ENCODE results near the gene MAP4K1.
"Not testable (repeated sequence)": the region's sequence is repeated elsewhere in the genome, so short reads cannot be mapped to it uniquely, and the experiment has no call there.

MAP4K1 gene

GRCh38 chr19:38650911-38651584 is 33.3 kb upstream of the MAP4K1 start:
- no peak for DNase-seq

DNA sequence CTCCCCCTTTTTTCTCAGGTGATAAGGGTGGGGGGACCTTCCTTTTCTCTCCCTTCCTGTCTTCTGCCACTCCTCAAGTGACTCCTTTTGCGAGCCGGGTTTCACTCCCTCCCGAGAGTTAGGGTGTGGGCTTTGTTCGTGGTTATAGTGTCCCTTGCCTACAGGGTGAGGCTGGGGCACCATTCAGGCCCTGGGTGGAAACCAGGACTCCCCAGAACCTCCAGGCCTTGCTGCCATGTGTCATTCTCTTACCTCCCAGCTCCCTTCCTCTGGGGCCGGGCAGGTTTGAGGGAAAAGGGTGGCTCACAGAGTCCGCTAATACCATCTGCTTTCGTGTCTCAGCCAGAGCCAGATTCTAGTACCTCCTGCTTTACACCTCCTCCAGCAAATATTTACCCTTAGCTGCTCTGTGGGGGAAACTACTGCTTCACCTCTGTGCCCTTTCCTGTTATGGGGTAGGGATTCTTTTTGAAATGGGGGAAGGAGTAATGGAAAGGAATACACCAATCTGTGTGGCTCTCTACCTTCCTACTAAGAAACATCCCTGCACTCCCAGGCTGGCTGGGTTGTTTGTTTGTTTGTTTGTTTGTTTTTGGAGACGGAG is 32.5 kb upstream of the MAP4K1 start:
- DNase-seq = no peak

DNA sequence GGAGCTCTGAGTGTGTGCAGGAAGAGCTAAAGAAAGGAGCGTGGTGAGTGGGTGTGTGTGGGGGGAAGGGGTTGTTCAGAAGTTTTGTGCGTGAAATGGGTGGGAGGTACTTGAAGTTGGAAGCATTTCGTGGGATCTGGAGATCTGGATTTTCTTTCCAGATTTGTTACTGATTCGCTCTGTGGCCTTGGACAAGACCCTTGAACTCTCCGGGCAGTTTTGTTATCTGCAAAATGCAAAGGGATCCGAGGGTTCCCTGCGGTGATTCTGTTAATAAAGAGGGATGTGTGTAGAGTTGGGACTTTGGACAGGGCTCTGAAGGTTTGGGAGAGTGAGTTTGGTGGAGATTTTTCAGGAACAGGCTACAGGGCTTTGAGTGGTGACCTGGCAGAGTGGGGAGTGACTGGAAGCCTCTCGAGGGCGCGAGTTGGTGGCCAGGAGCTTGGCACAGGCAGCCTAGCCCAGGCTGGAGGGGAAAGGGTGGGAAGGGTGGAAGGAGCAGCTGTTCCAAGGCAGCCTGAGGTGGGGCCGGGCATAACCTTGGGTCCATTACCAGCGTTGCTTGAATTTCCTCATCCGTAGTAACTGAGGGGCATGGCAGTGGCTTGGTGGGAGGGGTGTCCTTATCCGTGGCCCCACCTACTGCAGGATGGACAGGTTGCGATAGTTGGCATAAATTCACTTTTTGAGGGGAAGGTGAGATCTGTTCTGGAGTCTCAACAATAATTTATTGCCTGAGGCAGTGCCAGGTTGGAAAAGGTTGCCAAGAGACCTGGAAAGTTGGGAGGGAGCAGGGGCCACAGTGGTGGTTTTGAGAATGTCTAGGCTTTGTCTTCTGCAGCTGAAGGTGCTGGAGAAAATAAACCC is 31.8 kb upstream of the MAP4K1 start:
- DNase-seq = no peak

GRCh38 chr19:38648769-38649304 is 31.1 kb upstream of the MAP4K1 start:
- DNase-seq = no peak

DNA sequence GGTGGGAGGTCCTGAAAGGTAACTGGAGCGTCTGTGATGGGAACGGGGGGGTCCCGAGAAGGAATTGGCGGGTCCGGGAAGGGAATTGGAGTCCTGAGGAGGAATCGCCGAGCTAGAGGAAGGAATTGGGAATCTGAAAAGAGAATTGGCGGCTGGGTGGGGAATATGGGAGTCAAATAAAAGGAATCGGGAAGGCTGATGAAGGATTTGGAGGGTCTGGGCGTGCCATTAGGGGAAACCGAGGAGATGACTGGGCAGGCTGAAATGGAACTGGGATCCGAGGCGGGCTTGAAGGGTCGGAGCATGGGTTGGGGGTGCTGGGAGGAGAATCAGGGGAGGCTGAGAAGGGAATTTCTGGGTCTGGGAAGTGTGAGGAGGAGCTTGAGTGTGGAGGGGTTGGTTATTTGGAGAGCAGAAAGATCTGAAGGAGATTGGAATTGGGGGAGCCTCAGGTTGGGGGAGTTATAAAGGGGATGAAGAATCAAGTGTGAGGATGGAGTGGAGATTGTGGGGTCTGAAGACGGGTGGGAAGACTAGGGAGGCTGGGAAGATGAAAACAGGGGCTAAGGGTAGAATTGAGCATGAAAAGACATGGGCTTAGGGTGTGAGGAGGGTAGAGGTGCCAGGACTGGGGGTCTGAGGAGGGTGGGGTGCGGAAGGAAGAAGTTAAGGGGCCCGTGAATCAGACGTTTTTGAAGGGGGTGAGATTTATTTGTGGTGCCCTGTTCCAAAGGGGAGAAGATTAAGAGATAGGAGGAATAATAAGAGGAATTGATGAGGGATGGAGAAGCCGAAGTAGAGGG is 30.4 kb upstream of the MAP4K1 start:
- no peak for DNase-seq

- peak; percentile 100 for DNase-seq
Measured at GRCh38 chr19:38647368-38647965, 29.7 kb upstream of the MAP4K1 start, which contains the start of gene ACTN4. Gene ACTN4, plus strand, starts transcription at chr19:38647649. Its CDS starts 97 bp downstream, at chr19:38647746.

GRCh38 chr19:38644719-38645118 is 27.0 kb upstream of the MAP4K1 start:
- DNase-seq = no peak

DNA sequence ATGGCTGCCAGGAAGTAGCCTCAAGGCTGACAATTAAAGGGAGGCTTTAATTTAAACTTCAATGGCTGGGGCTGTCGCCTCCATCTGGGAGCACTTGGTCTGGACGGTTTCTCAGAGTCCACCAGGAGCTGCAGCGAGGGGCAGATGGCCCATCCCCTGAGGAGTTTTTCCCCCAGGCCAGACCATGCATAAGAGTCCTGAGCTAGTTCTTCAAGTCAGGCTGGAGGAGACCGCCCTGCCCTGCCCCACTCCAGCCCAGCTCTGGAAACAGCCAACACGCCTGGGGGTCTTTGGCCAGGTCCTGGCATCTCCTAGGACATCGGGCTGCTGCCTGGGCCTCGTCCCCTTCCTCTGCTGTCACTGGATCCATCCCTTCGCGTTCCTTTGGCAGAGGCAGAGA is 24.4 kb upstream of the MAP4K1 start:
- no peak for DNase-seq

DNA sequence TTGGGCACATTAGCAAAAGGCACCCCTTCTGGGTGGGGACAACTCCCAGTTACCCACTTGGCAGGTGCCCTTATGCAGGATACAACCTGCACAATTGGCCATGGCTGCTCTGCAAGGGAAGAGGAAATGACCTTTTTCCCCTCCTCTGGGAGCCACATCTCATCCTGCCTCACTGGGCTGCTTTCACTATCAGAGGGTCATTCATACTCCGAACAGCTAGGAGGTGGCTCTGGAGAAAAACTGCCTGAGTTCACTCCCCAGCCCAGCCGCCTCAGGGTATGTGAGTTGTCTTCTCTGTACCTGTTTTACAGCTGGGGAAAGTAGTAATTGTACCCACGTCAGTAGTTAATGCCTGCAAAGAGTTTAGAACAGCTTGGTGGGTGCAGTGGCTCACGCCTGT is 22.6 kb upstream of the MAP4K1 start:
- DNase-seq = no peak

DNA sequence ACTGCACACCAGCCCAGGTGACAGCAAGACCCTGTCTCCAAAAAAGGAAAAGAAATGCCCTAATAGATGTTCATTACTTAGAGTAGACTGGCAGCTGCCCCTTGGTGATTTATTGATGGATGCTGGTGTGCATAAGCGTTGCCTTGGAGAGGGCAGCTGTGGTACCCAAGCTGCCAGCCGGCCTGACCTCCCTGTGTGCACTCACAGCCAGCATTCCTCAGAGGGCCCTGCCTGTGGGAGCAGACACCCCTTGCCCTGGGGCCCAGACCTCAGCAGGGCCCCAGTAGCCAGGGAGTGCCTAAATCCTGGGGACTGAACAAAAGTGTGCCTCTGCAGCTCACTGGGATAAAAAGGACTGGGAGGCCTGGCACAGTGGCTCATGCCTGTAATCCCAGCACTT is 21.9 kb upstream of the MAP4K1 start:
- DNase-seq = no peak

- DNase-seq = no peak
Measured at GRCh38 chr19:38638461-38638860, 20.7 kb upstream of the MAP4K1 start.

DNA sequence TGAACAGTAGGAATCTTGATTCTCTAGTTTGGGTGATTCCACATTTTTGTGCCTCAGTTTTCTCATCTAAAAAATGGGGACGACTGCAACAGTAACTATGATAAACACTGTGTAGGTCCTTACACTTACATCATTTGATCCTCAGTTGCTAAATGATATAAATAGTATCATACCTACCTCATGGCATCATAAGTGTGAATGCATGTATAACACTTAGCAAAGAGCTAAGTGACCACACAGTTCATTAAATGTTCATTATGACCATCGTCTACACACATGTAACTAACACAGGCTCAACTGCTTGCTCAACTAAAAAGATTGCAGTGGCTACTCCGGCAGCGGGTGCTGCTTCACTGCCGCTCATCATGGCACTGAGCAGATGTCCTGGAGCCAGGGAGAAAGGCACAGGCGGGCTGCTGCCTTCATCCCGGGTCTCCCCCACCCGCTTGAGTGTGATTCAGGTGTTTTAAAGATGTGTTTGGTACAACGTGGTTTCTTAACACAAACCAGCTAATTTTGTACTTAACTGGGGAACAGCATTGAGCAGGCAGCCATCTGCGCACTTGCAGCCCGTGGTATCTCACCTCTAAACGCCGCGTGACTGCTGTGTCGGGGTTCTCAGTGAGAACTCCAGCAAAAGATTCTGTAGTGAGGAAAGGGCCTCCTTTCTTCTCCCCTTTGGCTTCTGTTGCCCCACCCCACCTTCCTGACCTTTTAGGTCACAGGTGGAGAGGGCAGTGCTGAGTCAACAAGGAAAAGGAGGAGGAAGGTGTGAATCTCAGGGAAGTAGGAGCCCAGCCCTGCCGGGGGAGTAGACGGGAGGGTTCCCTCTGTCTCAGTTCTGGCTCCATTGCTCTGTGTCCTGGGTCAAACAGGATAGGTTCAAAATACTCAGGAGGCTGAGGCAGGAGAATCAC is 18.0 kb upstream of the MAP4K1 start:
- DNase-seq = no peak

DNA sequence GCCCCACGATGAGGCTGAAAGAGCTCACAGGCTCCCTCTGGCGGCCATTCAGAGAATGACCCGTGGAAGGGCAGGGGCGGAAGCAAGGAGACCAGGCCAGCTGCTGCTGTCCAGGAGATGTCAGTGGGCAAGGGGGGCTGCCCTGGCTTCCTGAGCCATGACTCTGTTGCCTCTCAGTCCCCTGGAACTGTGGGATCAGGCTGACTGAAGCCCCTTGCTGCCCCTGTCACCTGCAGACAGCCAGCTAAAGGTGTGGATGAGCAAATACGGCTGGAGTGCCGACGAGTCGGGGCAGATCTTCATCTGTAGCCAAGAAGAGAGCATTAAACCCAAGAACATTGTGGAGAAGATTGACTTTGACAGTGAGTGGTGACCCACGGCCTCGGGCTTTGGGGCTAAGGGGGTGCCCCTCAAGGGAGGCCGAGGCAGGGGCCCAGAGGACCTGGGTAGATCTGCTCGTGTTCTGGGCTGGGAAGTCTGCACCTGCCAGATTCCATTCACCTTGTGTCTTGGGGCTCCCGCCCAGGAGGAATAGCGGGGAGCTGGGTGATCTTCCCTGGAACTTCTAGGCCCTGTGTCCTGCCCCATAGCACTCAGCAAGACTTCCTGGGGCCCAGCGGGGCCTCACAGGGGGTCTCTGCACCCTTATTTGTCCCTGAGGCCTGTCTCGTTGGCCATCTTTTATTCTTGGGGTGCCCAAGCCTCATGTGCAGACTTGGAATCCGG is 17.2 kb upstream of the MAP4K1 start:
- DNase-seq = peak; percentile 70

GRCh38 chr19:38632476-38633213 is 14.9 kb upstream of the MAP4K1 start:
- no peak for DNase-seq

DNA sequence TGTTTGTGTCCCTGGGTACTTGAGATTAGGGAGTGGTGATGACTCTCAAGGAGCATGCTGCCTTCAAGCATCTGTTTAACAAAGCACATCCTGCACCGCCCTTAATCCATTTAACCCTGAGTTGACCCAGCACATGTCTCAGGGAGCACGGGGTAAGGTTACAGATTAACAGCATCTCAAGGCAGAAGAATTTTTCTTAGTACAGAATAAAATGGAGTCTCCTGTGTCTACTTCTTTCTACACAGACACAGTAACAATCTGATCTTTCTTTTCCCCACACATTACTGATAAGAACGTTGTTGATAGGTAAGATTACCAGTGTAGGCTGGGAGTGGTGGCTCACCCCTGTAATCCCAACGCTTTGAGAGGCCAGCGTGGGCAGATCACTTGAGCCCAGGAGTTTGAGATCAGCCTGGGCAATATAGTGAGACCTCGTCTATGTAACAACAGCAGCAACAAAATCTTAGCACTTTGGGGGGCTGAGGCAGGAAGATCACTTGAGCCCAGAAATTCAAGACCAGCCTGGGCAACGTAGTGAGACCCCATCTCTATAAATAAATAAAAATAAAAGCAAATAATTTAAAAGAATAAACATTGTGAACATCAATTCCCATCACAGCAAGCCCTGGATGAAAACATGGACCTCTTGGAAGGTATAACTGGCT is 14.2 kb upstream of the MAP4K1 start:
- DNase-seq = not testable (repeated sequence)

GRCh38 chr19:38631301-38631700 is 13.5 kb upstream of the MAP4K1 start:
- not testable (repeated sequence) for DNase-seq

- DNase-seq = no peak
Measured at GRCh38 chr19:38629568-38629967, 11.8 kb upstream of the MAP4K1 start.

DNA sequence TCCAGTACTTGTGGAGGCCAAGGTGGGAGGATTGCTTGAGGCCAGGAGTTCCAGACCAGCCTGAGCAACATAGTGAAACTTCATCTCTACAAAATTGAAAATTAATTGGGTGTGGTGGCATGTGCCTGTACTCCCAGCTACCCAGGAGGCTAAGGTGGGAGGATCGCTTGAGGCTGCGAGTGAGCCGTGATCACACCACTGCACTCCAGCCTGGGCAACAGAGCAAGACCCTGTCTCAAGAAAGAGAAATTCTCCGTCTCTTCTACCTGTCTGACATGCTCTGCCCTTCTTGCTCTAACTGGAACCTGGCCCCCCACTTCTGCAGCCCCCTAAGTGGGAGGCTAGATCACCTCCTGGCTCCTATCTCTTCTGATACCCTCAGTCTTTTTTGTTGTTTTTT is 8.6 kb upstream of the MAP4K1 start:
- no peak for DNase-seq

- no peak for DNase-seq
Measured at GRCh38 chr19:38624822-38625221, 7.1 kb upstream of the MAP4K1 start.

All from T-helper 9 cell (primary cell).